Measurements from ENCODE around the gene SLC35F3. TPM values are rescaled to one million over a fixed set of nuclear protein-coding genes. Genes with fewer than 3 reads are reported as not detected.

SLC35F3 gene
- total and polyA plus RNA-seq, 9 of the 15 experiments (the other 6 are each of a cell fraction or from before 2014, with no cell fraction given) = 0.04 to 0.07 (median 0.04) TPM; not detected in 6

GRCh38 chr1:234047123-234047522, 142.6 kb downstream of the SLC35F3 start (continued):
- TF ChIP-seq ERF (CRISPR knock-in tag; IDR thresholded peaks at IDR 0.05) = no peak
- TF ChIP-seq MLX (CRISPR knock-in tag; conservative IDR thresholded peaks at IDR 0.05) = no peak
- no peak for TF ChIP-seq ZNF644 (tag; IDR thresholded peaks at IDR 0.05; ENCODE audit: low read depth)
- TF ChIP-seq E2F6 (IDR thresholded peaks at IDR 0.05; ENCODE audit: borderline replicate concordance in 1 of 2, extremely low read depth in 1 of 2, insufficient read depth in 1 of 2, insufficient read length in 1 of 2, low read depth in 1 of 2, low read length in 1 of 2, poor library complexity in 1 of 2, severe bottlenecking in 1 of 2) = no peak
- TF ChIP-seq THRA (IDR thresholded peaks at IDR 0.05) = no peak

- Histone ChIP-seq H3K36me3 (ENCODE audit: control insufficient read depth, insufficient read depth, low read length) (no peaks in the 10 kb centered on the region), H3K9me3 (replicated peaks; ENCODE audit: control insufficient read depth, insufficient read depth, low read depth, low read length) (no peaks in the 10 kb centered on the region), H2AFZ (ENCODE audit: low read depth, low read length) (no peak overlapping the region), H4K20me1 (replicated peaks; ENCODE audit: control insufficient read depth, insufficient read depth, low read length) (no peaks in the 10 kb centered on the region), H3K9me1 (ENCODE audit: control insufficient read depth, insufficient read depth, low read length) (no peaks in the 10 kb centered on the region), H3K4me2 (ENCODE audit: insufficient read depth, low read length) (no peak overlapping the region), H3K27ac (ENCODE audit: extremely low read depth, low read depth, low read length) (no peak overlapping the region), H3K79me2 (ENCODE audit: control insufficient read depth, insufficient read depth, low read length) (no peaks in the 10 kb centered on the region), H3K4me3 (no peak overlapping the region), H3K9ac (ENCODE audit: insufficient read depth in 1 of 2, low read depth in 2 of 2, low read length in 2 of 2) (no peak overlapping the region), H3K4me1 (replicated peaks in 1 of 2; ENCODE audit: control insufficient read depth in 2 of 2, insufficient read depth in 2 of 2, low read length in 2 of 2) (no peaks in the 10 kb centered on the region), H3K27me3 (ENCODE audit: control insufficient read depth in 2 of 2, insufficient read depth in 2 of 2, low read length in 2 of 2) (no peaks in the 10 kb centered on the region)
- ChIA-PET CTCF (ENCODE audit: low intra/inter-chr PET ratio) (interaction anchor here (0.5 kb wide), 1 partner anchor 21 kb away, joined by 3 read pairs; no protein-coding TSS in a partner anchor), POLR2A (interaction anchor here (0.6 kb wide), 1 partner anchor 1130 kb away, joined by 3 read pairs; no protein-coding TSS in a partner anchor)
- ATAC-seq (no peak), FAIRE-seq (no peak), DNase-seq (ENCODE audit: extremely low read depth in 1 of 4, low spot score in 3 of 4) (no peak)
- no TSS peak for BruUV-seq (replicated peaks)
- intact Hi-C loops (cut with micrococcal nuclease) = no loop called here
- WGBS (ENCODE audit: insufficient coverage, low coverage, missing lambda C conversion rate) = 0% methylated on average over 3 of the region's 3 CpGs
- in situ Hi-C loops (cut with MboI) = loop anchor here (10.0 to 25.0 kb wide), 2 partner anchors 627 to 675 kb away; no protein-coding TSS in a partner anchor
- TF ChIP-seq NBN (IDR thresholded peaks at IDR 0.05; ENCODE audit: low read depth) (no peak), GABPB2 (CRISPR knock-in tag; conservative IDR thresholded peaks at IDR 0.05) (no peak), KLF13 (tag; IDR thresholded peaks at IDR 0.05; ENCODE audit: borderline replicate concordance, low read depth) (no peak), BMI1 (IDR thresholded peaks at IDR 0.05; ENCODE audit: low read length) (no peak), TCF3 (CRISPR knock-in tag; IDR thresholded peaks at IDR 0.05) (no peak), HDAC3 (IDR thresholded peaks at IDR 0.05; ENCODE audit: borderline replicate concordance, partially characterized antibody) (no peak), ZNF589 (CRISPR knock-in tag; IDR thresholded peaks at IDR 0.05; ENCODE audit: low read depth) (no peak), MXD1 (CRISPR knock-in tag; IDR thresholded peaks at IDR 0.05; ENCODE audit: borderline replicate concordance, poor library complexity, severe bottlenecking) (no peak)
These were observed 157.7 kb downstream of the SLC35F3 start for GRCh38 chr1:234062166-234062565.

Measured in K562 (cell line).